HG02970 (cell line): Measurements from ENCODE around the gene STAG1.
"Not testable (repeated sequence)": the region's sequence is repeated elsewhere in the genome, so short reads cannot be mapped to it uniquely, and the experiment has no call there.

Source experiments
- ATAC-seq: cut with Tn5 transposase; IDR thresholded peaks from one replicate; pipeline ENCODE4 v1.9.1; 2021; ENCODE audit warnings: mild to moderate bottlenecking, moderate library complexity, moderate number of reproducible peaks; ENCODE audit not compliant: unreplicated experiment, low FRiP score

STAG1 gene

GRCh38 chr3:136350132-136350531 is 402.0 kb downstream of the STAG1 start:
- ATAC-seq: no peak

DNA sequence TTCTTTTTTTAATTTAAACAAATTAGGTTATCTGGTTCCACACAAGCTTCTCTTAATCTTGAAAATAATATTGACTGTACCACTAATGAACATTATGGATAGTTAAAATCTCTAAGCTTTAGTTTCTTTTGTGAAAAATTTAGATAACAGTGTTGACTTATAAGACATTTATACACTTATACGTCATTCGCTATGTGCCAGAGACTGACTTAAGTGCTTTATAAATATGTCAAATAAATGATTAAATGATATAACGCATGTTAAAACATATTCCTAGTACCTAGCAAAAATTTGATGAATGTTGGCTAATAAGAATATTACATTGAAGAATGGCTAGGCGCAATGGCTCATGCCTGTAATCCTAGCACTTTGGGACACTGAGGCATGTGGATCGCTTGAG is 405.7 kb downstream of the STAG1 start:
- no peak for ATAC-seq

GRCh38 chr3:136343873-136344555 is 408.2 kb downstream of the STAG1 start:
- ATAC-seq: no peak

DNA sequence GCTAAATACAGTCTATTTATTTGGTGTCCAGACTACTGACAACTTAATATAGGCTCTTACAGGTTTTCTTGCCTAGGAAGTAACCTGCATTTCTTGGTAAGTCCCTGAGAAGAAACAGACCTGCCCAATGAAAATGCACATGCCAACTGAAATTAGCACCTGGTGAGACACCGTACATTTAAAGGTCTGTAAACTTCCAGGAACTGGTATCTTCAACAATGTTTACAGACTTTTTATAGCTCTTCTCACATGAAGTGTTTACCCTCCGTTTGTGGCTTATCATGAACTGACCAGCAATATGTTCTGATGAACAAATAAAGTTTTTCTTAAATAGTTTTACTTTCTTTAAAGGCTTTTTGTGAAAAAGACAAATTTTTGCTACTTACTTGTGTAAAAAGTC is 408.7 kb downstream of the STAG1 start:
- no peak for ATAC-seq

- no peak for ATAC-seq
Measured at GRCh38 chr3:136336329-136337100, 415.7 kb downstream of the STAG1 start.

- not testable (repeated sequence) for ATAC-seq
Measured at GRCh38 chr3:136334726-136335125, 417.5 kb downstream of the STAG1 start.

DNA sequence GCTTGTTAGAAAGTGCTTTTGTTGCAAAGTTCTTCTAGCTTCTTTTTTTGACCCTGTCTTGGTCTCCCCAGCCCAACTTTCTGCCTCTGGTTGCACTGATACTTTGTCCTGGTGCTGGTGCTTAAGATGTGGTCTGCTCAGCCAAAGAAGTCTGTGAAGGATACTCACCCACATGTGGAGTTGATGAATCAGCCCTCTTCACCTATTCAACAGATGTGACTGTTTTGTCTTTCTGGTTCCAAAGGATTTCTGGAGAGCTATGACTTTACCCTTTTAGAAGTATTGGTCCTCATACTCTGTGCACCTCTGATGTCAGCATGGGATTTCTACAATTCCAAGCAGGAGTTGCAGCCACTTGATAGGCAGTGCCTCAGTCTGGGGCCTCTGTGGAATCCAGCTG is 418.0 kb downstream of the STAG1 start:
- ATAC-seq: no peak

GRCh38 chr3:136332776-136333175 is 419.4 kb downstream of the STAG1 start:
- ATAC-seq: no peak

- ATAC-seq: no peak
Measured at GRCh38 chr3:136332302-136332701, 419.9 kb downstream of the STAG1 start.

DNA sequence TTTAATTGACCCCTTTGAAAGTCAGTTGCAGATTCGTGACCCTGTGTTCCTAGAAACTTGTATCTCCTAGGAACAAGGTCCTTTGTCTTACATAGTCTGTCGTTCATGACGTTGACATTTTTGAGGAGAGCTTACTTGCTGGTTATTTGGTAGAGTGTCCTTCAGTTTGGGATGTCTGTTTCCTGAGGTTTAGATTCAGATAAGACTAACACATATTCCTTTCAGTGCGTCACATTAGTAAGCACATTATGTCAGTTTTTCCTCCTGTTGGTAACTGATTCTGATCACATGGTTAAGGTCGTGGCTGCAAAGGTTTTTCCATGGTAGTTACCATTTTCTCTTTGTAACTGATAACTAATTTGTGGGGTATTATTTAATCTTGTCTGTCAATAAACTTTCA is 421.3 kb downstream of the STAG1 start:
- ATAC-seq: no peak

GRCh38 chr3:136329593-136329992 is 422.6 kb downstream of the STAG1 start:
- ATAC-seq: no peak

DNA sequence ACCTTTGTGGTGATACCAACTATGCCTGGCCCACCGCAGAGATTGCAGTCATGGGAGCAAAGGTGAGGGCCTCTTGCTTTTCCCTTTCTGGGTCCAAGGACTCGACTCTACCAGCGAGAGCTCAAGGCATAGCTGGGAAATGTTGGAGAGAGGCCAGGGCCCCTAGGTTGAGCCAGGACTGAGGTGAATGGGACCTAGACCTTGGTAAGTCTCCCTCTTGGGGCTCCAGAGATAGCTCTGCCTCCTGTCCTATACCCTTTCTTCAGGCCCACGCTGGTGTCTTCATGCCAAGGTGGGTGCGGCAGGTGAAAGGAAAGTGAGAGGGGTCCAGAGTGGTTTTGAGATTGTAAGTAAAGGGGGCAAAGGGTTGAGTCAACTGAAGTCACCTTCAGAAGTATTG is 424.5 kb downstream of the STAG1 start:
- ATAC-seq: no peak

- no peak for ATAC-seq
Measured at GRCh38 chr3:136326316-136326715, 425.9 kb downstream of the STAG1 start.

DNA sequence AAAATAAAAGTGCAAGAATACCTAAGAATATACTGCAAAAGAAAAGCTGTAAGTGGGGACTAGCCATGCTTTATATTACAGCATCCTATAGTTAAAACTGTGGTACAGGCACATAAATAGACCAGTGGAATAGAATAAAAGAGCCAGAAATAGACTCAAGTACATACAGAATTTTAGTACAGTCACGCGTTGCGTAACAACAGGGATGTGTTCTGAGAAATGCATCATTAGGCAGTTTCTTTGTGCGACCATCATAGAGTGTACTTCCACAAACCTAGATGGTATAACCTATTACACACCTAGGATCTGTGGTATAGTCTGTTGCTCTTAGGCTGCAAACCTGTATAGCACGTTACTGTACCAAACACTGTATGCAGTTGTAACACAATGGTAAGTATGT is 440.2 kb downstream of the STAG1 start:
- ATAC-seq: no peak

- no peak for ATAC-seq
Measured at GRCh38 chr3:136311261-136311660, 440.9 kb downstream of the STAG1 start.

DNA sequence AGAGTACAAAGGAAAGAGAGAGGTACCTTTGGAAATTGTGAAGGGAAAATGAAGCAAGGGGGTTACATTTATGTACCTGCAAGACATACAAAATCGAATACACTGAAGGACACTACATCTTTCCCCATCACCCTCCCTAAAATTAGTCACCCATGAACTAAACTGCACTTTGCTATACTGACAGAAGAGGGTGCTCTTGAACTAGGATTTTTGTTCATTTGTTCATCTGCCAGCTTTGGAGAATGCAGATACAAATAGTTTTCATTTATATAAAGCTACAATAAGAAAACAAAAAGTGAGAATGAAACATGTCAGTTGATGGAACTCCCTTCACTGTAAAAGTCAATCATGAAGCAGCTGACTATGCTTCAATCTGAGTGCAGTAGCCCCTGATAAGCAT is 446.3 kb downstream of the STAG1 start:
- ATAC-seq: no peak

- no peak for ATAC-seq
Measured at GRCh38 chr3:136300444-136300843, 451.7 kb downstream of the STAG1 start.

GRCh38 chr3:136297826-136298225 is 454.4 kb downstream of the STAG1 start:
- ATAC-seq: no peak

DNA sequence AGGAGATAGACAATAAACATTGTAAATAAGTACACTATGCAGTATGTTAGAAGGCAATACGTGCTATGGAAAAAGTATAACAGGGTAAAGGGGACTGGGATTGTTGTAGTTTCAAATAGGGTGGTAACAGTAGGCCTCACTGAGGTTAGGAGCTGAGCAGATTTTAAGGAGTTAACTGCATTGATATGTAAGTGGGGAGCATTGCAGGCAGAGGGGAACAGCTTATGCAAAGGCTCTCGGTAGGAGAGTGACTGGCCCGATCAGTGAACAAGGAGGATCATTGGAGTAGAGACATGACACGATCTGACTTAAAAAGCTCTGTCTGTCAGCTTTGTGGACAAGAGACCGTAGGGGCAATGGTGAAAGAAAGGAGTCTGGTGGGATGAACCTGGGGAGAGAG is 455.2 kb downstream of the STAG1 start:
- no peak for ATAC-seq

- no peak for ATAC-seq
Measured at GRCh38 chr3:136294176-136294575, 458.0 kb downstream of the STAG1 start.

DNA sequence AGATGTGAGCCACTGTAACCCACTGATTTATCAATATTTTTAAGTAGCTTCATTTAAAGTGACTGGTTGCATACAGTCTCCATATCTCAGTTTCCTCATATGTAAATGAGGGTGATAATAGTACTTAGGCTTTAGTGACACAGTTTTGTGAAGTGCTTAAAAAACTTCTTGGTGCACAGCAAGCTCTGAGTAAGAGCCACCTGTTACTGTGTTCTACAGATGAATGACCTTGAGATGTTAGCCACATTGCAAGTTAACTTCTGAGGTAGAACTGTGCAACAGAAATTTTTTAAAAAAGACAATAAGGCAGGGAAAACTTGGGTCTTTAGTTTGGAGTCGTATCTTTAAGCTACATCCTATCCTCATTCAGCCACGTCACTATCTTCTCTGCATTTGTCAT is 458.9 kb downstream of the STAG1 start:
- ATAC-seq: no peak

- no peak for ATAC-seq
Measured at GRCh38 chr3:136292500-136292899, 459.7 kb downstream of the STAG1 start.
